PC-9 (cell line): Measurements from ENCODE around the gene CABP7. TPM values are rescaled to one million over a fixed set of nuclear protein-coding genes. Genes with fewer than 3 reads are reported as not detected.

Experiments
- BruUV-seq: library from RNA; stranded (reverse); fragments of 400-500 nt; replicated peaks from 2 replicates; lab custom pipeline; 2021; lab: Mats Ljungman, UMichigan
- CTCF ChIA-PET: fragments of 300-600 bp; sonication (Branson Sonifier 250); formaldehyde crosslinking; loops from one replicate; lab custom pipeline; 2022; ENCODE audit warnings: antibody characterized with exemption; lab: Charles Lee
- POLR2A ChIA-PET: fragments of 300-600 bp; sonication (Branson Sonifier 250); formaldehyde crosslinking; loops from one replicate; lab custom pipeline; 2022; ENCODE audit warnings: antibody characterized with exemption; ENCODE audit not compliant: unreplicated experiment; lab: Charles Lee
- DNase-seq, 2 experiments: peaks; one replicate each; pipeline versions ENCODE4 v3.0.0 to v3.0.0-alpha.2; 2015 to 2022; ENCODE audit warnings: mixed read lengths in 1 of 2
- H2AFZ ChIP-seq: fragments of 200-600 bp; sonication (generic); 2 replicates; pipeline ENCODE4 v1.8.1; 2017; ENCODE audit warnings: antibody characterized with exemption
- H3F3A ChIP-seq: fragments of 200-600 bp; sonication (generic); 2 replicates; pipeline ENCODE4 v1.8.1; 2017; ENCODE audit warnings: antibody characterized with exemption, mild to moderate bottlenecking, low read depth; ENCODE audit not compliant: insufficient read depth
- H3K27ac ChIP-seq: fragments of 200-600 bp; sonication (generic); 2 replicates; pipeline ENCODE4 v1.6.1; 2016; ENCODE audit warnings: mixed run types
- H3K27me3 ChIP-seq: fragments of 200-600 bp; sonication (generic); 2 replicates; pipeline ENCODE4 v1.6.1; 2016; ENCODE audit warnings: low read depth, mixed run types; ENCODE audit not compliant: insufficient read depth
- H3K36me3 ChIP-seq: fragments of 200-600 bp; sonication (generic); 2 replicates; pipeline ENCODE4 v1.6.1; 2016; ENCODE audit warnings: low read depth, mixed run types
- H3K4me1 ChIP-seq: fragments of 200-600 bp; sonication (generic); replicated peaks from 2 replicates; pipeline ENCODE4 v1.6.1; 2016; ENCODE audit warnings: mixed run types; ENCODE audit not compliant: insufficient read depth
- H3K4me2 ChIP-seq: fragments of 200-600 bp; sonication (generic); 2 replicates; pipeline ENCODE4 v1.6.1; 2017; ENCODE audit warnings: mixed run types
- H3K4me3 ChIP-seq: fragments of 200-600 bp; sonication (generic); 2 replicates; pipeline ENCODE4 v1.6.1; 2016; ENCODE audit warnings: mixed run types
- H3K79me2 ChIP-seq: fragments of 200-600 bp; sonication (generic); 2 replicates; pipeline ENCODE4 v1.6.1; 2017; ENCODE audit warnings: low read depth, mixed run types
- H3K9me2 ChIP-seq: fragments of 200-600 bp; sonication (generic); 2 replicates; pipeline ENCODE4 v1.8.1; 2017; ENCODE audit warnings: mild to moderate bottlenecking; ENCODE audit not compliant: insufficient read depth
- H3K9me3 ChIP-seq: fragments of 200-600 bp; sonication (generic); 2 replicates; pipeline ENCODE4 v1.8.1; 2016; ENCODE audit warnings: low read depth; ENCODE audit not compliant: insufficient read depth
- H4K20me1 ChIP-seq: fragments of 200-600 bp; sonication (generic); 2 replicates; pipeline ENCODE4 v1.8.1; 2017; ENCODE audit not compliant: insufficient read depth
- EZH2 ChIP-seq: fragments of 200-600 bp; sonication (generic); IDR thresholded peaks from 2 replicates; pipeline ENCODE4 v1.8.0; 2017; ENCODE audit warnings: antibody characterized with exemption, low read depth
- intact Hi-C: fragments of 100-400 bp; cut with micrococcal nuclease; formaldehyde crosslinking; loops from one replicate; pipeline ENCODE4 v1.10.0; 2022; ENCODE audit not compliant: unreplicated experiment
- total RNA-seq: library from RNA; stranded (reverse); gene quantifications from 2 replicates; pipeline ENCODE4 v1.2.3, GENCODE V29; 2021
- TF ChIP-seq, protein P1 (sequence below): fragments of 200-600 bp; sonication (generic); conservative IDR thresholded peaks from 2 replicates; pipeline ENCODE4 v1.6.1; 2017; ENCODE audit warnings: mixed run types, antibody characterized with exemption, mild to moderate bottlenecking, moderate library complexity

The CABP7 gene
- total RNA-seq, 1 experiment from 2014 or later = 0.11 TPM

- Histone ChIP-seq H2AFZ (no peak overlapping the region), H3K4me2 (no peak overlapping the region), H3K27ac (no peak overlapping the region), H3K4me1 (no peaks in the 10 kb centered on the region), H3K4me3 (no peak overlapping the region), H3K27me3 (peaks cover 1% of the 10 kb centered on the region; the same call in 1 of the 2 replicates), H3F3A (no peaks in the 10 kb centered on the region), H3K9me3 (no peaks in the 10 kb centered on the region), H3K79me2 (no peaks in the 10 kb centered on the region), H3K9me2 (no peaks in the 10 kb centered on the region), H4K20me1 (no peaks in the 10 kb centered on the region), H3K36me3 (no peaks in the 10 kb centered on the region)
- no peak for TF ChIP-seq EZH2
- TF ChIP-seq, protein P1, sequence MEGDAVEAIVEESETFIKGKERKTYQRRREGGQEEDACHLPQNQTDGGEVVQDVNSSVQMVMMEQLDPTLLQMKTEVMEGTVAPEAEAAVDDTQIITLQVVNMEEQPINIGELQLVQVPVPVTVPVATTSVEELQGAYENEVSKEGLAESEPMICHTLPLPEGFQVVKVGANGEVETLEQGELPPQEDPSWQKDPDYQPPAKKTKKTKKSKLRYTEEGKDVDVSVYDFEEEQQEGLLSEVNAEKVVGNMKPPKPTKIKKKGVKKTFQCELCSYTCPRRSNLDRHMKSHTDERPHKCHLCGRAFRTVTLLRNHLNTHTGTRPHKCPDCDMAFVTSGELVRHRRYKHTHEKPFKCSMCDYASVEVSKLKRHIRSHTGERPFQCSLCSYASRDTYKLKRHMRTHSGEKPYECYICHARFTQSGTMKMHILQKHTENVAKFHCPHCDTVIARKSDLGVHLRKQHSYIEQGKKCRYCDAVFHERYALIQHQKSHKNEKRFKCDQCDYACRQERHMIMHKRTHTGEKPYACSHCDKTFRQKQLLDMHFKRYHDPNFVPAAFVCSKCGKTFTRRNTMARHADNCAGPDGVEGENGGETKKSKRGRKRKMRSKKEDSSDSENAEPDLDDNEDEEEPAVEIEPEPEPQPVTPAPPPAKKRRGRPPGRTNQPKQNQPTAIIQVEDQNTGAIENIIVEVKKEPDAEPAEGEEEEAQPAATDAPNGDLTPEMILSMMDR = no peak
- BruUV-seq = no TSS peak
- no peak for DNase-seq
- CTCF ChIA-PET = no interaction called here
- intact Hi-C loops = no loop called here
- POLR2A ChIA-PET = no interaction called here
Observed at GRCh38 chr22:29726106-29726505, 6.3 kb downstream of the CABP7 start.

DNA sequence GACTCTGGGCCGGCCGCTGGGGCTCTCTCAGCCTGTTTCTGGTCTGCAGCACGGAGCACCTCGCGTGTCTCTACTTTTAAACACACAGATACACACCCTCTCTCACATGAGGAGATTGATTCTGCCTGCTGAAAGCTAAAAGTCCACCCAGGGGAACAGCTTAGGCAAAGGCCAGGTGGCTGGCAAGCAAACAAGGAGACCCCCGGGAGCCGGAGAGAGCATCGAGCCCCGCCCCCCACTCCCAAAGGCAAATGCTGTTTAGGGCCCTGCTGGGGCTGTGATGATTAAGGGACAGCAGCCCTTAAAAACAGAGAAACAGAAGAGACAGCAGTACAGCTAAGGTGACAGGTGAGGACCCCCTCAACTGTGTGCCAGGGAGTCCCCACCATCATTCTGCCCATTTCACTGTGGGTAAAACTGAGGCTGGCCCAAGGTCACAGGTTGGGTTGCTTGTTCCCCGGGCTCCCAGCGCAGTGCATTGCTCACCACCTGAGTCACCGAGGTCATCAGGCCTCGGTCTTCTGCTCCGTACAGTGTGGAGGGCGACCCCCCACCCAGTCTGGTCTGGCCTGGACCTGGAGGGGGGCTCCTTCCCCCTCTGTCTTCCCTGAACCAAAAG, 6.8 kb downstream of the CABP7 start:
- no peaks in the 10 kb centered on the region for H3K79me2 ChIP-seq
- intact Hi-C loops = no loop called here
- H3K9me2 ChIP-seq = no peaks in the 10 kb centered on the region
- H3K27me3 ChIP-seq = no peaks in the 10 kb centered on the region
- H2AFZ ChIP-seq = no peak overlapping the region
- H3K9me3 ChIP-seq = no peaks in the 10 kb centered on the region
- H3K36me3 ChIP-seq = no peaks in the 10 kb centered on the region
- no peak overlapping the region for H3K4me3 ChIP-seq
- ChIA-PET POLR2A (no interaction called here), CTCF (no interaction called here)
- no peaks in the 10 kb centered on the region for H3F3A ChIP-seq
- no peaks in the 10 kb centered on the region for H4K20me1 ChIP-seq
- TF ChIP-seq, protein P1 = no peak
- TF ChIP-seq EZH2 = no peak
- no peak overlapping the region for H3K27ac ChIP-seq
- no peak overlapping the region for H3K4me2 ChIP-seq
- no peak for DNase-seq
- no TSS peak for BruUV-seq
- H3K4me1 ChIP-seq = no peaks in the 10 kb centered on the region

- CTCF ChIA-PET = no interaction called here
Observed at GRCh38 chr22:29727131-29727523, 7.3 kb downstream of the CABP7 start.

More at GRCh38 chr22:29727131-29727523, 7.3 kb downstream of the CABP7 start:
- DNase-seq = no peak
- Histone ChIP-seq H3K36me3 (no peaks in the 10 kb centered on the region), H4K20me1 (no peaks in the 10 kb centered on the region), H3K4me3 (no peak overlapping the region), H3K27ac (no peak overlapping the region), H3K79me2 (no peaks in the 10 kb centered on the region), H2AFZ (no peak overlapping the region), H3F3A (no peaks in the 10 kb centered on the region), H3K4me2 (no peak overlapping the region), H3K27me3 (no peaks in the 10 kb centered on the region), H3K4me1 (no peaks in the 10 kb centered on the region), H3K9me2 (no peaks in the 10 kb centered on the region), H3K9me3 (no peaks in the 10 kb centered on the region)
- intact Hi-C loops = no loop called here
- TF ChIP-seq EZH2 = no peak
- TF ChIP-seq, protein P1 = no peak
- BruUV-seq = no TSS peak
- POLR2A ChIA-PET = no interaction called here
